GM23338 (cell line): ENCODE measurements around the gene PDGFC. TPM values are rescaled to one million over a fixed set of nuclear protein-coding genes. Genes with fewer than 3 reads are reported as not detected.

Source experiments
- ATAC-seq: fragments of 200-7000 bp; cut with Tn5 transposase; 3 replicates; pipeline ENCODE4 v1.9.1; 2020
- DNase-seq: peaks from one replicate; pipeline ENCODE4 v3.0.0-alpha.2; 2015; ENCODE audit warnings: low spot score
- H2AFZ ChIP-seq: fragments of 200-600 bp; sonication (generic); 2 replicates; pipeline ENCODE4 v1.8.0; 2016; ENCODE audit warnings: antibody characterized with exemption, mild to moderate bottlenecking, moderate library complexity
- H3F3A ChIP-seq: fragments of 200-600 bp; sonication (generic); replicated peaks from 2 replicates; pipeline ENCODE4 v1.8.0; 2017; ENCODE audit warnings: antibody characterized with exemption, mixed run types, low read depth
- H3K27ac ChIP-seq: fragments of 200-600 bp; sonication (generic); 2 replicates; pipeline ENCODE4 v1.6.1; 2016; ENCODE audit warnings: low read depth
- H3K27me3 ChIP-seq: fragments of 200-600 bp; sonication (generic); 2 replicates; pipeline ENCODE4 v1.8.0; 2016; ENCODE audit warnings: mild to moderate bottlenecking, mixed run types, moderate library complexity; ENCODE audit not compliant: insufficient read depth
- H3K36me3 ChIP-seq: fragments of 200-600 bp; sonication (generic); 2 replicates; pipeline ENCODE4 v1.8.0; 2016; ENCODE audit warnings: mild to moderate bottlenecking; ENCODE audit not compliant: insufficient read depth
- H3K4me1 ChIP-seq: fragments of 200-600 bp; sonication (generic); 2 replicates; pipeline ENCODE4 v1.8.0; 2016; ENCODE audit warnings: mild to moderate bottlenecking, moderate library complexity; ENCODE audit not compliant: insufficient read depth
- H3K4me2 ChIP-seq: fragments of 200-600 bp; sonication (generic); 2 replicates; pipeline ENCODE4 v1.7.1; 2017; ENCODE audit warnings: mixed run types
- H3K4me3 ChIP-seq: fragments of 200-600 bp; sonication (generic); 2 replicates; pipeline ENCODE4 v1.6.1; 2016; ENCODE audit warnings: mixed run types
- H3K79me2 ChIP-seq: fragments of 200-600 bp; sonication (generic); replicated peaks from 2 replicates; pipeline ENCODE4 v1.8.0; 2017; ENCODE audit warnings: mild to moderate bottlenecking; ENCODE audit not compliant: insufficient read depth
- H3K9me2 ChIP-seq: fragments of 200-600 bp; sonication (generic); 2 replicates; pipeline ENCODE4 v1.8.0; 2017; ENCODE audit not compliant: insufficient read depth
- H4K20me1 ChIP-seq: fragments of 200-600 bp; sonication (generic); replicated peaks from 2 replicates; pipeline ENCODE4 v1.8.0; 2017; ENCODE audit warnings: mild to moderate bottlenecking; ENCODE audit not compliant: insufficient read depth
- H3K27ac Mint-ChIP-seq: 2 replicates; pipeline ENCODE4 v1.8.0; 2020; ENCODE audit warnings: inconsistent platforms, mild to moderate bottlenecking, moderate library complexity, mixed read lengths
- H3K27me3 Mint-ChIP-seq: 3 replicates; pipeline ENCODE4 v1.8.0; 2022; ENCODE audit warnings: low read depth, mild to moderate bottlenecking, moderate library complexity, mixed read lengths, inconsistent platforms; ENCODE audit not compliant: insufficient read depth, poor library complexity
- H3K36me3 Mint-ChIP-seq: 3 replicates; pipeline ENCODE4 v1.8.0; 2021; ENCODE audit warnings: low read depth, mild to moderate bottlenecking, inconsistent platforms, moderate library complexity, mixed read lengths
- H3K4me1 Mint-ChIP-seq: 3 replicates; pipeline ENCODE4 v1.8.0; 2020; ENCODE audit warnings: mild to moderate bottlenecking, inconsistent platforms, mixed read lengths
- H3K4me3 Mint-ChIP-seq: 3 replicates; pipeline ENCODE4 v1.8.0; 2021; ENCODE audit warnings: moderate library complexity, mild to moderate bottlenecking, inconsistent platforms, mixed read lengths
- H3K9me3 Mint-ChIP-seq: 3 replicates; pipeline ENCODE4 v1.8.0; 2020; ENCODE audit warnings: moderate library complexity, mild to moderate bottlenecking, inconsistent platforms, mixed read lengths
- CREB1 ChIP-seq: fragments of 250-450 bp; sonication (Bioruptor Pico); IDR thresholded peaks from 2 replicates; pipeline ENCODE4 v1.5.0; 2020; ENCODE audit warnings: low read depth, mild to moderate bottlenecking, moderate library complexity
- EZH2 ChIP-seq: fragments of 200-600 bp; sonication (generic); IDR thresholded peaks from one replicate; pipeline ENCODE4 v1.8.0; 2017; ENCODE audit warnings: antibody characterized with exemption, mild to moderate bottlenecking, low read depth; ENCODE audit not compliant: unreplicated experiment
- EZH2phosphoT487 ChIP-seq: fragments of 200-600 bp; sonication (generic); IDR thresholded peaks from one replicate; pipeline ENCODE4 v1.8.1; 2018; ENCODE audit warnings: antibody characterized with exemption; ENCODE audit not compliant: unreplicated experiment
- JUNB ChIP-seq: IDR thresholded peaks from one replicate; pipeline ENCODE4 v1.6.1; 2016; ENCODE audit warnings: antibody characterized with exemption; ENCODE audit not compliant: unreplicated experiment
- NANOG ChIP-seq: IDR thresholded peaks from 2 replicates; pipeline ENCODE4 v1.6.1; 2016; ENCODE audit warnings: antibody characterized with exemption, borderline replicate concordance
- POLR2AphosphoS5 ChIP-seq: IDR thresholded peaks from 2 replicates; pipeline ENCODE4 v1.6.1; 2016; ENCODE audit warnings: antibody characterized with exemption, low read depth
- STAT1 ChIP-seq: IDR thresholded peaks from one replicate; pipeline ENCODE4 v1.6.1; 2016; ENCODE audit warnings: antibody characterized with exemption; ENCODE audit not compliant: unreplicated experiment
- ZNF114 ChIP-seq: fragments of 250-450 bp; sonication (Bioruptor Pico); IDR thresholded peaks from 2 replicates; pipeline ENCODE4 v1.5.0; 2020; ENCODE audit warnings: mild to moderate bottlenecking, moderate library complexity
- ZNF331 ChIP-seq: fragments of 250-450 bp; sonication (Bioruptor Pico); IDR thresholded peaks from 2 replicates; pipeline ENCODE4 v1.5.0; 2020; ENCODE audit warnings: low read depth, mild to moderate bottlenecking, moderate library complexity
- polyA plus RNA-seq: library from polyadenylated mRNA; unstranded; fragments of >200 nt; fragmentation: Nextera tagmentation; extraction: Ambion mirVana; gene quantifications from 2 replicates; pipeline ENCODE4 v1.2.1, GENCODE V29; 2016
- total RNA-seq: library from RNA; depleted of rRNA; stranded (reverse); fragments of >200 nt; shearing (Covaris generic); gene quantifications from 2 replicates; pipeline ENCODE4 v1.2.3, GENCODE V29; 2014
- TF ChIP-seq, protein P1 (sequence below), 2 experiments: fragments of 200-600 bp in 1 of 2; sonication (generic) in 1 of 2; conservative IDR thresholded peaks; 2 replicates each; pipeline versions ENCODE4 v1.5.1 to v1.6.1; 2016 to 2017; ENCODE audit warnings: antibody characterized with exemption in 2 of 2, low read depth in 2 of 2, mild to moderate bottlenecking in 2 of 2, moderate library complexity in 1 of 2
- TF ChIP-seq, protein P2 (sequence below): IDR thresholded peaks from one replicate; pipeline ENCODE4 v1.6.1; 2018; ENCODE audit warnings: antibody characterized with exemption; ENCODE audit not compliant: unreplicated experiment
- TF ChIP-seq, protein P3 (sequence below): fragments of 250-450 bp; sonication (Bioruptor Pico); IDR thresholded peaks from 2 replicates; pipeline ENCODE4 v1.5.0; 2020; ENCODE audit warnings: mild to moderate bottlenecking, moderate library complexity
- TF ChIP-seq, protein P4 (sequence below): IDR thresholded peaks from 2 replicates; pipeline ENCODE4 v1.6.1; 2016; ENCODE audit warnings: antibody characterized with exemption

The PDGFC gene
- total and polyA plus RNA-seq, 2 experiments from 2014 or later = 1.3 to 3.4 TPM

DNA sequence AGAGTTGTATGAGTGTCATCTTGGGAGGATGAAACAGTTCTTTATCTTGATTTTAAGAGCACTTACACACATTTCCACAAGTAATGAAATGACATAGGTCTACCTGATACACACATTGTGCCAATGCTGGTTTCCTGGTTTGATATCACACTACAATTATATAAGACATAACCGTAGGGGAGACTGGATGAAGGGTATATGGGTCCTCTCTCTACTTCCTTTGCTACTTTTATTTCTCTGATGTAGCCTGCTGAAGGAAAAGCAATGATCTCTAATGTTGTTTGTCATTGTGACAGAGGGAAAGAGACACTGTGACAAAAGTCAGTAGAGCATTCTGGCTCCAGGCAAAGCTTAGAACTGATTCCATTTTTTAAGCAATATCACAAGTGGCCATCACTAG is 238.0 kb downstream of the PDGFC start:
- Mint-ChIP-seq H3K36me3 (peaks cover 21% of the 10 kb centered on the region; the same call in 2 of the 3 replicates), H3K9me3 (peaks cover 30% of the 10 kb centered on the region), H3K27me3 (no peaks in the 10 kb centered on the region), H3K4me3 (no peak overlapping the region), H3K27ac (no peak overlapping the region), H3K4me1 (peaks cover 5% of the 10 kb centered on the region; the same call in 2 of the 3 replicates)
- H2AFZ ChIP-seq = no peak overlapping the region
- H4K20me1 ChIP-seq = no peaks in the 10 kb centered on the region
- H3F3A ChIP-seq = no peaks in the 10 kb centered on the region
- H3K9me2 ChIP-seq = no peaks in the 10 kb centered on the region
- no peak overlapping the region for H3K27ac ChIP-seq
- no peaks in the 10 kb centered on the region for H3K36me3 ChIP-seq
- H3K27me3 ChIP-seq = no peaks in the 10 kb centered on the region
- TF ChIP-seq, protein P1, sequence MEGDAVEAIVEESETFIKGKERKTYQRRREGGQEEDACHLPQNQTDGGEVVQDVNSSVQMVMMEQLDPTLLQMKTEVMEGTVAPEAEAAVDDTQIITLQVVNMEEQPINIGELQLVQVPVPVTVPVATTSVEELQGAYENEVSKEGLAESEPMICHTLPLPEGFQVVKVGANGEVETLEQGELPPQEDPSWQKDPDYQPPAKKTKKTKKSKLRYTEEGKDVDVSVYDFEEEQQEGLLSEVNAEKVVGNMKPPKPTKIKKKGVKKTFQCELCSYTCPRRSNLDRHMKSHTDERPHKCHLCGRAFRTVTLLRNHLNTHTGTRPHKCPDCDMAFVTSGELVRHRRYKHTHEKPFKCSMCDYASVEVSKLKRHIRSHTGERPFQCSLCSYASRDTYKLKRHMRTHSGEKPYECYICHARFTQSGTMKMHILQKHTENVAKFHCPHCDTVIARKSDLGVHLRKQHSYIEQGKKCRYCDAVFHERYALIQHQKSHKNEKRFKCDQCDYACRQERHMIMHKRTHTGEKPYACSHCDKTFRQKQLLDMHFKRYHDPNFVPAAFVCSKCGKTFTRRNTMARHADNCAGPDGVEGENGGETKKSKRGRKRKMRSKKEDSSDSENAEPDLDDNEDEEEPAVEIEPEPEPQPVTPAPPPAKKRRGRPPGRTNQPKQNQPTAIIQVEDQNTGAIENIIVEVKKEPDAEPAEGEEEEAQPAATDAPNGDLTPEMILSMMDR (conservative IDR thresholded peaks at IDR 0.05; ENCODE audit: low read depth in 2 of 2) = no peak
- TF ChIP-seq JUNB = no peak
- TF ChIP-seq ZNF114 (CRISPR knock-in tag) = no peak
- TF ChIP-seq EZH2phosphoT487 = no peak
- TF ChIP-seq NANOG = no peak
- TF ChIP-seq, protein P2, sequence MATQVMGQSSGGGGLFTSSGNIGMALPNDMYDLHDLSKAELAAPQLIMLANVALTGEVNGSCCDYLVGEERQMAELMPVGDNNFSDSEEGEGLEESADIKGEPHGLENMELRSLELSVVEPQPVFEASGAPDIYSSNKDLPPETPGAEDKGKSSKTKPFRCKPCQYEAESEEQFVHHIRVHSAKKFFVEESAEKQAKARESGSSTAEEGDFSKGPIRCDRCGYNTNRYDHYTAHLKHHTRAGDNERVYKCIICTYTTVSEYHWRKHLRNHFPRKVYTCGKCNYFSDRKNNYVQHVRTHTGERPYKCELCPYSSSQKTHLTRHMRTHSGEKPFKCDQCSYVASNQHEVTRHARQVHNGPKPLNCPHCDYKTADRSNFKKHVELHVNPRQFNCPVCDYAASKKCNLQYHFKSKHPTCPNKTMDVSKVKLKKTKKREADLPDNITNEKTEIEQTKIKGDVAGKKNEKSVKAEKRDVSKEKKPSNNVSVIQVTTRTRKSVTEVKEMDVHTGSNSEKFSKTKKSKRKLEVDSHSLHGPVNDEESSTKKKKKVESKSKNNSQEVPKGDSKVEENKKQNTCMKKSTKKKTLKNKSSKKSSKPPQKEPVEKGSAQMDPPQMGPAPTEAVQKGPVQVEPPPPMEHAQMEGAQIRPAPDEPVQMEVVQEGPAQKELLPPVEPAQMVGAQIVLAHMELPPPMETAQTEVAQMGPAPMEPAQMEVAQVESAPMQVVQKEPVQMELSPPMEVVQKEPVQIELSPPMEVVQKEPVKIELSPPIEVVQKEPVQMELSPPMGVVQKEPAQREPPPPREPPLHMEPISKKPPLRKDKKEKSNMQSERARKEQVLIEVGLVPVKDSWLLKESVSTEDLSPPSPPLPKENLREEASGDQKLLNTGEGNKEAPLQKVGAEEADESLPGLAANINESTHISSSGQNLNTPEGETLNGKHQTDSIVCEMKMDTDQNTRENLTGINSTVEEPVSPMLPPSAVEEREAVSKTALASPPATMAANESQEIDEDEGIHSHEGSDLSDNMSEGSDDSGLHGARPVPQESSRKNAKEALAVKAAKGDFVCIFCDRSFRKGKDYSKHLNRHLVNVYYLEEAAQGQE = no peak
- no peak for TF ChIP-seq EZH2
- TF ChIP-seq, protein P3, sequence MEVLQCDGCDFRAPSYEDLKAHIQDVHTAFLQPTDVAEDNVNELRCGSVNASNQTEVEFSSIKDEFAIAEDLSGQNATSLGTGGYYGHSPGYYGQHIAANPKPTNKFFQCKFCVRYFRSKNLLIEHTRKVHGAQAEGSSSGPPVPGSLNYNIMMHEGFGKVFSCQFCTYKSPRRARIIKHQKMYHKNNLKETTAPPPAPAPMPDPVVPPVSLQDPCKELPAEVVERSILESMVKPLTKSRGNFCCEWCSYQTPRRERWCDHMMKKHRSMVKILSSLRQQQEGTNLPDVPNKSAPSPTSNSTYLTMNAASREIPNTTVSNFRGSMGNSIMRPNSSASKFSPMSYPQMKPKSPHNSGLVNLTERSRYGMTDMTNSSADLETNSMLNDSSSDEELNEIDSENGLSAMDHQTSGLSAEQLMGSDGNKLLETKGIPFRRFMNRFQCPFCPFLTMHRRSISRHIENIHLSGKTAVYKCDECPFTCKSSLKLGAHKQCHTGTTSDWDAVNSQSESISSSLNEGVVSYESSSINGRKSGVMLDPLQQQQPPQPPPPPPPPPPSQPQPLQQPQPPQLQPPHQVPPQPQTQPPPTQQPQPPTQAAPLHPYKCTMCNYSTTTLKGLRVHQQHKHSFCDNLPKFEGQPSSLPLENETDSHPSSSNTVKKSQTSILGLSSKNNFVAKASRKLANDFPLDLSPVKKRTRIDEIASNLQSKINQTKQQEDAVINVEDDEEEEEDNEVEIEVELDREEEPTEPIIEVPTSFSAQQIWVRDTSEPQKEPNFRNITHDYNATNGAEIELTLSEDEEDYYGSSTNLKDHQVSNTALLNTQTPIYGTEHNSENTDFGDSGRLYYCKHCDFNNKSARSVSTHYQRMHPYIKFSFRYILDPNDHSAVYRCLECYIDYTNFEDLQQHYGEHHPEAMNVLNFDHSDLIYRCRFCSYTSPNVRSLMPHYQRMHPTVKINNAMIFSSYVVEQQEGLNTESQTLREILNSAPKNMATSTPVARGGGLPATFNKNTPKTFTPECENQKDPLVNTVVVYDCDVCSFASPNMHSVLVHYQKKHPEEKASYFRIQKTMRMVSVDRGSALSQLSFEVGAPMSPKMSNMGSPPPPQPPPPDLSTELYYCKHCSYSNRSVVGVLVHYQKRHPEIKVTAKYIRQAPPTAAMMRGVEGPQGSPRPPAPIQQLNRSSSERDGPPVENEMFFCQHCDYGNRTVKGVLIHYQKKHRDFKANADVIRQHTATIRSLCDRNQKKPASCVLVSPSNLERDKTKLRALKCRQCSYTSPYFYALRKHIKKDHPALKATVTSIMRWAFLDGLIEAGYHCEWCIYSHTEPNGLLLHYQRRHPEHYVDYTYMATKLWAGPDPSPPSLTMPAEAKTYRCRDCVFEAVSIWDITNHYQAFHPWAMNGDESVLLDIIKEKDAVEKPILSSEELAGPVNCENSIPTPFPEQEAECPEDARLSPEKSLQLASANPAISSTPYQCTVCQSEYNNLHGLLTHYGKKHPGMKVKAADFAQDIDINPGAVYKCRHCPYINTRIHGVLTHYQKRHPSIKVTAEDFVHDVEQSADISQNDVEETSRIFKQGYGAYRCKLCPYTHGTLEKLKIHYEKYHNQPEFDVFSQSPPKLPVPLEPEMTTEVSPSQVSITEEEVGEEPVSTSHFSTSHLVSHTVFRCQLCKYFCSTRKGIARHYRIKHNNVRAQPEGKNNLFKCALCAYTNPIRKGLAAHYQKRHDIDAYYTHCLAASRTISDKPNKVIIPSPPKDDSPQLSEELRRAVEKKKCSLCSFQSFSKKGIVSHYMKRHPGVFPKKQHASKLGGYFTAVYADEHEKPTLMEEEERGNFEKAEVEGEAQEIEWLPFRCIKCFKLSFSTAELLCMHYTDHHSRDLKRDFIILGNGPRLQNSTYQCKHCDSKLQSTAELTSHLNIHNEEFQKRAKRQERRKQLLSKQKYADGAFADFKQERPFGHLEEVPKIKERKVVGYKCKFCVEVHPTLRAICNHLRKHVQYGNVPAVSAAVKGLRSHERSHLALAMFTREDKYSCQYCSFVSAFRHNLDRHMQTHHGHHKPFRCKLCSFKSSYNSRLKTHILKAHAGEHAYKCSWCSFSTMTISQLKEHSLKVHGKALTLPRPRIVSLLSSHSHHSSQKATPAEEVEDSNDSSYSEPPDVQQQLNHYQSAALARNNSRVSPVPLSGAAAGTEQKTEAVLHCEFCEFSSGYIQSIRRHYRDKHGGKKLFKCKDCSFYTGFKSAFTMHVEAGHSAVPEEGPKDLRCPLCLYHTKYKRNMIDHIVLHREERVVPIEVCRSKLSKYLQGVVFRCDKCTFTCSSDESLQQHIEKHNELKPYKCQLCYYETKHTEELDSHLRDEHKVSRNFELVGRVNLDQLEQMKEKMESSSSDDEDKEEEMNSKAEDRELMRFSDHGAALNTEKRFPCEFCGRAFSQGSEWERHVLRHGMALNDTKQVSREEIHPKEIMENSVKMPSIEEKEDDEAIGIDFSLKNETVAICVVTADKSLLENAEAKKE (CRISPR knock-in tag) = no peak
- TF ChIP-seq, protein P4, sequence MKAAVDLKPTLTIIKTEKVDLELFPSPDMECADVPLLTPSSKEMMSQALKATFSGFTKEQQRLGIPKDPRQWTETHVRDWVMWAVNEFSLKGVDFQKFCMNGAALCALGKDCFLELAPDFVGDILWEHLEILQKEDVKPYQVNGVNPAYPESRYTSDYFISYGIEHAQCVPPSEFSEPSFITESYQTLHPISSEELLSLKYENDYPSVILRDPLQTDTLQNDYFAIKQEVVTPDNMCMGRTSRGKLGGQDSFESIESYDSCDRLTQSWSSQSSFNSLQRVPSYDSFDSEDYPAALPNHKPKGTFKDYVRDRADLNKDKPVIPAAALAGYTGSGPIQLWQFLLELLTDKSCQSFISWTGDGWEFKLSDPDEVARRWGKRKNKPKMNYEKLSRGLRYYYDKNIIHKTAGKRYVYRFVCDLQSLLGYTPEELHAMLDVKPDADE = no peak
- no peak for TF ChIP-seq ZNF331 (CRISPR knock-in tag)
- TF ChIP-seq STAT1 = no peak
- no peak for TF ChIP-seq CREB1 (CRISPR knock-in tag)
- no peak for TF ChIP-seq POLR2AphosphoS5
- DNase-seq = no peak
- peaks cover 7% of the 10 kb centered on the region; the same call in 1 of the 2 replicates for H3K4me1 ChIP-seq
- no peaks in the 10 kb centered on the region for H3K79me2 ChIP-seq
- no peak for ATAC-seq
- H3K4me2 ChIP-seq = no peak overlapping the region
- H3K4me3 ChIP-seq = no peak overlapping the region
